ENCODE results near the gene PLIN1.

- TF ChIP-seq CTCF (IDR thresholded peaks at IDR 0.05 in 2 of 3, conservative IDR thresholded peaks at IDR 0.05 in 1 of 3; ENCODE audit: insufficient read depth in 2 of 3, low read depth in 1 of 3, low read length in 3 of 3), result no peak
- no peak for TF ChIP-seq ELF1 (tag; IDR thresholded peaks at IDR 0.05)
- no peak for TF ChIP-seq CHD2 (IDR thresholded peaks at IDR 0.05; ENCODE audit: low read depth, low read length)
- TF ChIP-seq SMARCC2 (IDR thresholded peaks at IDR 0.05; ENCODE audit: low read depth), result no peak
- no peak for TF ChIP-seq USF2 (CRISPR knock-in tag; IDR thresholded peaks at IDR 0.05)
- TF ChIP-seq DNMT1 (IDR thresholded peaks at IDR 0.05), result no peak
- no peak for TF ChIP-seq RFX1 (IDR thresholded peaks at IDR 0.05)
- no peak for TF ChIP-seq SP1 (CRISPR knock-in tag; IDR thresholded peaks at IDR 0.05)
- TF ChIP-seq MBD1 (CRISPR knock-in tag; IDR thresholded peaks at IDR 0.05), result no peak
- TF ChIP-seq NR3C1 (CRISPR knock-in tag; IDR thresholded peaks at IDR 0.05), result no peak
- no peak for TF ChIP-seq ZNF444 (CRISPR knock-in tag; IDR thresholded peaks at IDR 0.05)
- TF ChIP-seq ZEB2 (IDR thresholded peaks at IDR 0.05), result no peak
- TF ChIP-seq E2F5 (CRISPR knock-in tag; IDR thresholded peaks at IDR 0.05), result no peak
Measured at GRCh38 chr15:89628806-89629715, 50.1 kb downstream of the PLIN1 start.
